IPS-15b (cell line): ENCODE results near the gene CYP3A7.
"Not testable (repeated sequence)": the region's sequence is repeated elsewhere in the genome, so short reads cannot be mapped to it uniquely, and the experiment has no call there.

Experiments used
- H3K27me3 ChIP-seq: one replicate; pipeline ENCODE4 v1.6.1; 2013; ENCODE audit warnings: low read length; ENCODE audit not compliant: control insufficient read depth, insufficient read depth
- H3K36me3 ChIP-seq: one replicate; pipeline ENCODE4 v1.6.1; 2013; ENCODE audit warnings: low read length; ENCODE audit not compliant: control insufficient read depth, insufficient read depth
- H3K4me1 ChIP-seq: one replicate; pipeline ENCODE4 v1.6.1; 2013; ENCODE audit warnings: mild to moderate bottlenecking, low read length; ENCODE audit not compliant: control insufficient read depth, insufficient read depth
- H3K4me3 ChIP-seq: one replicate; pipeline ENCODE4 v1.5.1; 2013; ENCODE audit warnings: low read depth, low read length
- H3K9ac ChIP-seq: one replicate; pipeline ENCODE4 v1.6.1; 2013; ENCODE audit warnings: low read depth, mild to moderate bottlenecking, low read length
- H3K9me3 ChIP-seq: one replicate; pipeline ENCODE4 v1.6.1; 2013; ENCODE audit warnings: mild to moderate bottlenecking, low read length; ENCODE audit not compliant: control insufficient read depth, insufficient read depth

CYP3A7 gene

GRCh38 chr7:99720800-99721595, 14.0 kb downstream of the CYP3A7 start:
- no peaks in the 10 kb centered on the region for H3K9me3 ChIP-seq
- H3K27me3 ChIP-seq, result no peaks in the 10 kb centered on the region
- H3K4me3 ChIP-seq, result no peak overlapping the region
- H3K36me3 ChIP-seq, result no peaks in the 10 kb centered on the region
- H3K9ac ChIP-seq, result no peak overlapping the region
- H3K4me1 ChIP-seq, result no peaks in the 10 kb centered on the region

- Histone ChIP-seq H3K4me3 (no peak overlapping the region), H3K4me1 (no peaks in the 10 kb centered on the region), H3K36me3 (no peaks in the 10 kb centered on the region), H3K9ac (no peak overlapping the region), H3K9me3 (no peaks in the 10 kb centered on the region), H3K27me3 (no peaks in the 10 kb centered on the region)
Measured at GRCh38 chr7:99719996-99720769, 14.8 kb downstream of the CYP3A7 start.

GRCh38 chr7:99713995-99714570, 20.9 kb downstream of the CYP3A7 start:
- no peaks in the 10 kb centered on the region for H3K27me3 ChIP-seq
- H3K4me1 ChIP-seq, result no peaks in the 10 kb centered on the region
- no peaks in the 10 kb centered on the region for H3K36me3 ChIP-seq
- no peak overlapping the region for H3K4me3 ChIP-seq
- H3K9ac ChIP-seq, result no peak overlapping the region
- H3K9me3 ChIP-seq, result no peaks in the 10 kb centered on the region

- Histone ChIP-seq H3K4me3 (no peak overlapping the region), H3K9me3 (no peaks in the 10 kb centered on the region), H3K4me1 (no peaks in the 10 kb centered on the region), H3K36me3 (no peaks in the 10 kb centered on the region), H3K27me3 (no peaks in the 10 kb centered on the region), H3K9ac (no peak overlapping the region)
Measured at GRCh38 chr7:99709838-99710578, 25.0 kb downstream of the CYP3A7 start.

- Histone ChIP-seq H3K9me3 (no peaks in the 10 kb centered on the region), H3K27me3 (no peaks in the 10 kb centered on the region), H3K9ac (no peak overlapping the region), H3K36me3 (no peaks in the 10 kb centered on the region), H3K4me3 (no peak overlapping the region), H3K4me1 (no peaks in the 10 kb centered on the region)
Measured at GRCh38 chr7:99709260-99709659, 25.7 kb downstream of the CYP3A7 start.

- Histone ChIP-seq H3K4me1 (no peaks in the 10 kb centered on the region), H3K9me3 (no peaks in the 10 kb centered on the region), H3K9ac (no peak overlapping the region), H3K27me3 (no peaks in the 10 kb centered on the region), H3K36me3 (no peaks in the 10 kb centered on the region), H3K4me3 (no peak overlapping the region)
Measured at GRCh38 chr7:99707096-99707495, 27.9 kb downstream of the CYP3A7 start.

- peaks cover 3% of the 10 kb centered on the region for H3K4me1 ChIP-seq
- no peak overlapping the region for H3K9ac ChIP-seq
- no peaks in the 10 kb centered on the region for H3K36me3 ChIP-seq
- H3K4me3 ChIP-seq, result no peak overlapping the region
- no peaks in the 10 kb centered on the region for H3K27me3 ChIP-seq
- no peaks in the 10 kb centered on the region for H3K9me3 ChIP-seq
Measured at GRCh38 chr7:99699946-99700345, 35.0 kb downstream of the CYP3A7 start.

GRCh38 chr7:99698867-99699730, 35.9 kb downstream of the CYP3A7 start:
- not testable (repeated sequence) for H3K9me3 ChIP-seq, H3K27me3 ChIP-seq, H3K36me3 ChIP-seq, H3K4me1 ChIP-seq, H3K9ac ChIP-seq, H3K4me3 ChIP-seq

GRCh38 chr7:99694912-99695304, 40.1 kb downstream of the CYP3A7 start:
- Histone ChIP-seq H3K4me3 (no peak overlapping the region), H3K9ac (no peak overlapping the region), H3K36me3 (no peaks in the 10 kb centered on the region), H3K27me3 (no peaks in the 10 kb centered on the region), H3K4me1 (peaks cover 20% of the 10 kb centered on the region), H3K9me3 (no peaks in the 10 kb centered on the region)

GRCh38 chr7:99694201-99694911, 40.6 kb downstream of the CYP3A7 start:
- Histone ChIP-seq H3K36me3 (no peaks in the 10 kb centered on the region), H3K9ac (no peak overlapping the region), H3K4me1 (peaks cover 20% of the 10 kb centered on the region), H3K27me3 (no peaks in the 10 kb centered on the region), H3K4me3 (no peak overlapping the region), H3K9me3 (no peaks in the 10 kb centered on the region)
